ENCODE results near the gene ERICH6. TPM values are rescaled to one million over a fixed set of nuclear protein-coding genes. Genes with fewer than 3 reads are reported as not detected.

ERICH6 gene
- total RNA-seq, 1 experiment from 2014 or later, result not detected

GRCh38 chr3:150609988-150610387 lies 93.7 kb downstream of the ERICH6 start:
- ChIA-PET CTCF (no interaction called here), POLR2A (interaction anchor here (0.6 to 1.1 kb wide), 2 partner anchors 39 to 94 kb away, joined by 3 read pairs; partner anchors contain the start of gene ERICH6)
- no TSS peak for BruUV-seq (replicated peaks)
- H3K27me3 Mint-ChIP-seq (ENCODE audit: insufficient read depth, unreplicated experiment), result no peaks in the 10 kb centered on the region
- no peaks in the 10 kb centered on the region for H3K9me3 Mint-ChIP-seq (ENCODE audit: unreplicated experiment)
- no peak for TF ChIP-seq CTCF (IDR thresholded peaks at IDR 0.05; ENCODE audit: unreplicated experiment)
- DNase-seq (ENCODE audit: unreplicated experiment), result no peak
- H3K4me1 Mint-ChIP-seq (ENCODE audit: insufficient read depth, unreplicated experiment), result peaks cover 23% of the 10 kb centered on the region
- intact Hi-C loops (cut with micrococcal nuclease), result no loop called here
- H3K4me3 Mint-ChIP-seq (ENCODE audit: unreplicated experiment), result no peak overlapping the region
- no peak overlapping the region for H3K27ac Mint-ChIP-seq (ENCODE audit: low read depth, unreplicated experiment)
- H3K36me3 Mint-ChIP-seq (ENCODE audit: insufficient read depth, unreplicated experiment), result peaks cover 50% of the 10 kb centered on the region

Other genes starting within 250 kb of the ERICH6 start
- gene SERP1, start 157.4 kb downstream of the ERICH6 start, total RNA-seq (2022), result 227 and 308 TPM in 2 replicates
- 112 and 117 TPM in 2 replicates for gene EIF2A, start 157.1 kb downstream of the ERICH6 start, total RNA-seq (2022)
- gene SELENOT, start 100.6 kb downstream of the ERICH6 start, total RNA-seq (2022), result 71.1 and 80.7 TPM in 2 replicates
- gene SIAH2, start 59.2 kb upstream of the ERICH6 start, total RNA-seq (2022), result 20.0 and 35.4 TPM in 2 replicates
- not detected in 2 replicates for gene MINDY4B, start 201.5 kb upstream of the ERICH6 start, total RNA-seq (2022)

All from MCF 10A (cell line).